DMS79 (cell line): ENCODE data around the gene CDC42EP1.
"Not testable (repeated sequence)": the region's sequence is repeated elsewhere in the genome, so short reads cannot be mapped to it uniquely, and the experiment has no call there.

ENCODE experiments used
- DNase-seq: peaks from one replicate; lab custom pipeline; 2025; lab: John Stamatoyannopoulos, UW

CDC42EP1 gene

DNA sequence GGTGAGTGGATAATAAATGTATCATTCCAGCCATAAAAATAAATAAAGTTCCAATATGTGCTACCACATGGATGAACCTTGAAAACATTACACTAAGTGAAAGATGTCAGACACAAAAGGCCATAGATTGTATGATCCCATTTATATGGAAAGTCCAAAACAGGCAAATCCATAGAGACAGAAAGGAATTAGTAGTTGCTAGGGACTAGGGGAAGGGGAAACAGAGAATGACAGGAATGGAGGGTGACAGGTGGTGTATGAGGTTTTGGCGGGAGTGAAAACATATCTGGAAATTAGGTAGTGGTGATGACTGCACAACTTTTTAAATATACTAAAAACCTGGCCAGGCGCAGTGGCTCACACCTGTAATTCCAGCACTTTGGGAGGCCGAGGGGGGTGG lies 25.8 kb upstream of the CDC42EP1 start:
- no peak for DNase-seq

DNA sequence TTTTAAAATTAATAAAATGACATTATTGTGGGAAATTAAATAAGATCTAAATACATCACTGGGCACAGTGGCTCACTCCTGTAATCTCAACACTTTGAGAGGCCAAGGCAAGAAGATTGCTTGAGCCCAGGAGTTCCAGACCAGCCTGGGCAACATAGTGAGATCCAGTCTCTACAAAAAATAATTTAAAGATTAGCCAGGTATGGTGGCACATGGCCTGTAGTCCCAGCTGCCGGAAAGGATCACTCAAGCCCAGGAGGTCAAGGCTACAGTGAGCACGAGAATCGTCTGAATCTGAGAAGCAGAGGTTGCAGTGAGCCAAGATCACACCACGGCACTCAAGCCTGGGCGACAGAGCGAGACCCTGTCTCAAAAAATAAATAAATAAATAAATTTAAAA lies 25.1 kb upstream of the CDC42EP1 start:
- DNase-seq, result no peak

DNA sequence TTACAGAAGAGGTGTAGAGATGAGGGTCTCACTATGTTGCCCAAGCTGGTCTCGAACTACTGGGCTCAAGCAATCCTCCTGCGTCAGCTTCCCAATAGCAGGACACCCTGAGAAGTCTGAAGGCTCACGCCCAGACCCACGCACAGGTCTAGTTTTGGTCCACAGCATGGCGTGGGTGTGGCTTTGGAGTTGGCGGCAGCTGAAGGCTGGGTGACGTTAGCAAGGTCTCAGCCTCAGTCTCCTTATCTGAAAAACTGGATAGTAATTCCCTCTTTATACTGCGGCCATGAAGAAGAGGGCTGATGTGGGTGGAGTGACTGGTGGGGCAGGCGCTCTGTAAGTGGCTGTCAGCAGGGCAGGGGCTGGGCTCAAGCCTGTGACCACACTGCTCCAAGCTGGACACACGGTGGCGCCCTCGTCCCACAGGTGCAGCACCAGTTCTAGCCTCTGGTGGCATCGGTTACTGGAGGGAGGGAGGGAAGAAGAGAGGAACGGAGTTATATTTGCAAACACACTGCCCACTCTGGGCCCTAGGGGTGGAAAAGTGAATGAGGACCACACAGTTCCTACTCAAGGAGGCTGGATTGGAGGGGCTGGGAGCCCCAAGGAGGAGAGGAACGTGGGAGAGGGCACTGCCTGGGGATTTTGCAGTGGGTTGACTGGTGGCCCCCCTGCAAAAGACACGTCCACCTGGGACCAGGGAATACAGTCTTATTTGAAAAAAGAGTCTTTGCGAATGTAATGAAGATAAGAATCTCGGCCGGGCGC lies 21.5 kb upstream of the CDC42EP1 start:
- DNase-seq, result peak; percentile 10

DNA sequence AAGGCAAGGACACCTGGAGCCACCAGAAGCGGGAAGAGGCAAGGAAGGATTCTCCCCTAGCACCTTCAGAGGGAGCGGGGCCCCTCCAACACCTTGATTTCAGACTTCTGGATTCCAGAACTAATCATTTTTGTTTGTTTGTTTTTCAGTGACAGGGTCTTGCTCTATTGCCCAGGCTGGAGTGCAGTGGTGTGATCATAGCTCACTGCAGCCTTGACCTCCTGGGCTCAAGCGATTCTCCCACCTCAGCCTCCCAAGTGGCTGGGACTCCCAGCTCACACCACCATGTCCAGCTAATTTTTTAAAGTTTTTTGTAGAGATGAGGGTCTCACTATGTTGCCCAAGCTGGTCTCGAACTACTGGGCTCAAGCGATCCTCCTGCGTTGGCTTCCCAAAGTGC lies 20.5 kb upstream of the CDC42EP1 start:
- not testable (repeated sequence) for DNase-seq

DNA sequence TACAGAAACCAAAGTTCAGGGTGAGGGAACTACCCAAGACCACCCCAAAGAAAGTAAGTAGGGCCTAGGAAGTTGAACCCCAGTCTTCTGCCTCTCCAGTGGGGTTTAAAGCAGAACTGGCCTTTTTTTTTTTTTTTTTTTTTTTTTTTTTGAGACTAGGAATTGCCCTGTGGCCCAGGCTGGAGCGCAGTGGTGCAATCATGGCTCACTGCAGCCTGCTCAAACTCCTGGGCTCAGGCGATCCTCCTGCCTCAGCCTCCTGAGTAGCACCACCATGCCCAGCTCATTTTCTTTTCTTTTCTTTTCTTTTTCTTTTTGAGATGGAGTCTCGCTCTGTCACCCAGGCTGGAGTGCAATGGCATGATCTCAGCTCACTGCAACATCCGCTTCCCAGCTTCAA lies 17.9 kb upstream of the CDC42EP1 start:
- DNase-seq, result not testable (repeated sequence)

DNA sequence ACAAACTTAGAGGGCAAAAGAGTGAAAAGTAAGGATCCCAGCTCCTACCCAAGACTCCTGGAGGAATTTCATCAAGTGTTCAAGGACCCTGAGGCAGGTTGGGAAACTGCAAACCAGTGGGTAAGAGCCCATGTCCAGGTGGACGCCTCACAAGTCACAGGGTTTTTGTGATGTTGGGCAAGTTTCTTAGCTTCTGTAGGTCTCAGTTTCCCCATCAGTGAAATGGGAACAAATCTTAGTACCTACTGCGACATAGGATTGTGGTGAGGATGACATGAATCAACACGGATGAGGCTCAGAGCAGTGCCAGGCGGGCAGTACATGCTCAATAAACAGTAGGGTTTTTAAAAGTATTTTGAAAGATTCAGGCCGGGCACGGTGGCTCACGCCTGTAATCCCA lies 17.3 kb upstream of the CDC42EP1 start:
- DNase-seq, result no peak

DNA sequence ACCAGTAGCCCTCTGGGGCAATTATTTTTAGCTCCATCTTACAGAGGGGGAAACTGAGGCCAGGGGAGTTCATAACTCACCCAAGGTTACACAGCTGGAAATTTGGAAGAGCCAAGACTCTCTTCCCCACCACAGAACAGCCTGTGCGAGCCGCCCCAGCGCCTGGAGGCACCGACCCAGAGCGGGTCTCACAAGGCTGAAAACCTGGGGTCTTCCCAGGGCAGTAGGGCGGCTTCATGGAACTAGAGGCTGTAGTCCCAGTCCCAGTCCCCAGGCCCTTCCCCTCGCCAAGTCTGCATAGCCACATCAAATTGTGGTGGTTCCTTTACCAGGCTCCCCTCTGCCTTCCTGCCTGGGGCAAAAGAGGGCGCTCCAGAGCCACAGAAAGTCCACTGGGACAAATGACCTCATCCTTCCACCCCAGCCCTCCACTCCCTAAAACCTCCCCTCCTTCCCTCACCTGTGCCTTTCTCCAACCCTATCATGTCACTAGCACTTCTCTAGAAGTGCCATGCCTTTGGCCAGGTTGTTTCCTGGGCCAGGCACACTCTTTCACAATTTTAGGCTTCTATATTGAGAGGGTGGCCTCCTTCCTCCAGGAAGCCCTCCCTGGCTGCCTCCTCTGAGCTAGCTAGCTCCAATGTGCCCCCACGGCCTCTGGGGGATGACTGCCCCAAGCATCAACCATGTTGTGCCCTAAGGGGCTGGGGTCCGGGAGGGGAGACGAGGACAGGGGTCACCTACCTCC lies 15.2 kb upstream of the CDC42EP1 start:
- no peak for DNase-seq

DNA sequence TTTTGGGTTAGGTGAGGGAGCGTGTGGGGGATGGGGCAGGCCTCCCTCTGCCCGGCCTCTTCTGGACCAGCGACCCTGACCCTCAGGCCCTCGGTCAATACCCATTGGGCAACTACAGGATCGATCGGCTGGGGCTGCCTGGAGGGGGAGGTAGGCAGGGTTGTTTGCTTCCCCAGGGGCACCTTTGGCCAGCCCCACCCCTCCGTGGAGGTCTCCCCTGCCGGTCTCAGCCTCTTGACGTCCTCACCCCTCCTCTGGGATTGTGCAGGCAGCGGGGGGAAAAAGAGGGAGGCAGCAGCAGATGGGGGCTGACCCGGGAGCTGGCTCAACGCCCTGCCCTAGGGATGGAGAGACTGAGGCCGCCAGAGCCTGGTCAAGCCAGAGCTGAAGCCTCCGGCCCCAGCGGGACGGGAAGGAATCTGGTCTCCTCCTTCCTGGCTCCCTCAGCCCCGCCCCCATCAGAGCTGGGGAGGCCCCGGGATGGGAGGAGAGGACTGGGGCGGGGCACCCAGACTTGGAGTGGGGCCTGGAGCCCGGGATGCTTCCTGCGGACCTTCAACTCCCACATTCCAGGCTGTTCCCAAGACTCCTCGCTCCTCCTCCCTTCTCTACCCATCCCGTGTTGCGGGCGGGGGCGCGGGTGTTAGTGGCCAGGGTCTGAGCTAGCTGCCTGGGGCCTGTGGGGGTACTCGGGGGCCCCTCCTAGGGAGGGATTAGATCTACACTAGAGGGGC lies 14.4 kb upstream of the CDC42EP1 start:
- no peak for DNase-seq

DNA sequence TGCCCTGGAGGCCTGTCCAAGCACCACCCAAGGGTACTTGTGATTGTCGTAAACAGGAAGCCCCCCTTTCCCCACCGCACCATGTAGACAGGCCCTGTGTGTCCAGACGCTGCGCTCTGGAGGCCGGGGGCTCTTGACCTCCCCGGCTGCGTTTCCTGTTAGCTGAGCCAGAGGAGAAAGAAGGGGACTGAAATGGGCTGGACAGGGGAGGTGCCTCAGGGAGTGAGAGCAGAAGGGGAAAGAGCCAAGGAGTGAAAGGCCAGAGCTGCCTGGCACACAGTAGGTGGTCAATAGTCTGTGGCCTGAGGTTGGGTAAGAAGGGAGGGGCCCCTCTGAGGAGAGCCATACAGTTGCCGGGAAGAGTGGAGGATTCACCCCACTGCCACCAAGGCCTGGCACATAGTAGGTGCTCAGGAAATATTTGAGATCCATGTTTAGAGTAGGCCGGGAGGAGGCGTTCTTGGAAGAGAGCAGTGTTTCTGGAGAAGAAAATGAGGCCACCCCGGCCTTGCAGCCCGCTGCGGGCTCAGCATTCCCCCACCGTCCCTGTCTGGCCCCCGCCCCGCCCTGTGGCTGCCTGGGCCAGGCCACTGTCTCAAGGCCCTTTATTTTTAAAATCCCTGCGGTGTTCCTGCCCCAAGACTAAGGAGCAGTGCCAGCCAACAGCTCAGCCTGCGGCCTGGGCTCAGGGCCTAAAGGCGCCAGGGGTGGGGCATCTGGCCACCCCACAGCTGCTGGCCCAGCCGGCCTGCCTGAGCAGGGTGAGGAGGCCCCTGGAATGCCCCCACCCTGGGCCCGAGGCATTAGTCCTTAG lies 13.6 kb upstream of the CDC42EP1 start:
- no peak for DNase-seq

DNA sequence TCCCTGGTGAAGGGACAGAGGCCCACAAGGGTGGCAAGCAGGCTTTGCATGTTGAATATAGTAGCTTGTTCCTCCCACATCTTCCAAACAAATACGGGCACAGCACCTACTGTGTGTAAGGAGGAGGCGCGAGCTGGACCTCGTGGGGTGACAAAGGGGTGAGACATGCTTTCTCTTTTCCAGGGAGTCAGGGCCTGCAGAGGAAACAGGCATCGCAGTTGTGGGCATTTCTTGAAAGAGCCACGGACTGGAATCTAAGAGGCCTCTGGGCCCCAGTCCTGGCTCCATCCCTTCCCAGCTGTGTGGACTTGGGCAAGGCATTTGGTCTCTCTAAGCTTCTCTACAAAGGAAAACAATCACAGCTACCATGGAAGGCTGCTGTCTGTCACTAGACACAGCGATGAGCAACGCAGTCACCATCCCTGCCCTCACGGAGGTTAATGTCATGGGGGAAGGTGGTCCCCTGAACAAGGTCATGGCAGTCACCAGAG lies 13.0 kb upstream of the CDC42EP1 start:
- no peak for DNase-seq

DNA sequence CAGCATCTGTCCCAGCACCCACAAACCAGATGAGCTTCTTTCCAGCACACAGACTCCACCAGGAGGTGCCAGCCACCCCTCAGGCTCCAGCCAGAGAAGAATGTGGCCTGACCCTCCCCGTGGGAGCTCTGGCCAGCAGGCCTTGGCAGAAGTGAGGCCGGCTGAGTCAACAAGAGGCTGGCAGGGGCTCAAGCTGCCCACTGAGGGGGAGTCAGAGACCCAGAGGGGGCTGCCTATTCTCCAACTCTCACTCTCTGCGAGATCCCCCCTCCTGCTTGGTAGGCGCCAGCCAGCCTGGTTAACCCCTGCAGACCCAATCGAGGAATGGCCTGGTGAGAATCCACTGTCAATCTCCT lies 10.6 kb upstream of the CDC42EP1 start:
- DNase-seq, result no peak

DNA sequence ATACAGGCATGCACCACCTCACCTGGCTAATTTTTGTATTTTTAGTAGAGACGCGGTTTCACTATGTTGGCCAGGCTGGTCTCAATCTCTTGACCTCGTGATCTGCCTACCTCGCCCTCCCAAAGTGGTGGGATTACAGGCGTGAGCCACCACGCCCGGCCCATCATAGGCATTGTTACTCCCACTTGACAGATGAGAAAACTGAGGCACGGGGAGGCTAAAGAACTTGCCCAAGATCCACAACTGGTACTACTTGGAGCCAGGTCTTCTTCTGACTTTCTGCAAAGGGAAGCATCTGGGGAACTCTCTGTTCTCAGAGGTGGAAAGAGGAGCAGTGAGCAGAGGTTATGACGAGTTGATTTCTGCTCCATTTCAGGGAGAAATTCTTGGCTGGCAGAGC lies 9.4 kb upstream of the CDC42EP1 start:
- not testable (repeated sequence) for DNase-seq

DNA sequence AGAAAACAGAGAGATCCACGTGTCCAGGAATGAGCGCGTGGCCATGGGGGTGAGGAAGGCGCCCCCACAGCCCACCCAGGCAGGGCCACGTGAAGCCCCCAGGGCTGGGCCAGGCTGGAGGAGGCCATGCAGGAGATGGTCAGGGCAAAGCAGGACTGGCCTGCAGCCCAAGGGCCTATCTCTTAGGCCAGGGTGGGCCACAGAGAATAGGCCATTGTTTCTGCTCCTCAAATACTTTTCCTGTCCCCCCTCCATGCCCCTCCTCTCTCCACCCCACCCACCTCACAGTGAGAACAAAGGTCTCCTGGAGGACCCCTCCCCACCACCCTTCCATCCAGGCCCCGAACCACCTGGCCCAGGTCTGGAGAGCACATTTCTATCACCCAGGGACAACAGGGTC lies 8.3 kb upstream of the CDC42EP1 start:
- DNase-seq, result no peak

DNA sequence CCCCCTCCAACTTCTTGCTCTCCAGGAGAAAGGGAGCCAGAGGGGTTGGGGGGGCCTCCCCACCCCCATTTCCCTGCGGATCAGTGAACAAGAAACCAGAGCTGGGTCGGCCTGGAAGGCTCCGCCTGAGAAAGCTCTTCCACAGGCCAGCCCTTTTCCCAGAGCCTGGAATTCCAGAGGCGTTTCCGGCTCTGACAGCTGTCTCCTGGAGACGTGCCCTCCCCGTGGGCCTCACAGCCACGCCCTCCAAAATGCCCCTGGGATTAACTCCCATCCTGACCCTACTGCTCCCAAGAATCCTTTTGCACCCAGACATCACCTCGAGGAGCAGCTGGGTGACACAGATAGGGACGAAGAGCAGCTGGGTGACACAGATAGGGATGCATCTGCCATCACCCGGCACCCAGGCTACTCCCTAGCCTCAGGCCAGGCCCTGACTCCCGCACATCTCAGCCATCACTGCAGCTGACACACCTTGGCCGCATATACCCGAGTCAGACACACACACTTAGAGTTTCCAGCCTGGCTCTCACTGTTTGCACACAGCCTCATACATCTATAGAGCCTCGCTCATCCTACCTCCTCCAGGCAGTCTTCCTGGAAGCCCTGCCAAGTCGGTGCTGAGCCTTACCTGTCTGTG lies 7.6 kb upstream of the CDC42EP1 start:
- no peak for DNase-seq

DNA sequence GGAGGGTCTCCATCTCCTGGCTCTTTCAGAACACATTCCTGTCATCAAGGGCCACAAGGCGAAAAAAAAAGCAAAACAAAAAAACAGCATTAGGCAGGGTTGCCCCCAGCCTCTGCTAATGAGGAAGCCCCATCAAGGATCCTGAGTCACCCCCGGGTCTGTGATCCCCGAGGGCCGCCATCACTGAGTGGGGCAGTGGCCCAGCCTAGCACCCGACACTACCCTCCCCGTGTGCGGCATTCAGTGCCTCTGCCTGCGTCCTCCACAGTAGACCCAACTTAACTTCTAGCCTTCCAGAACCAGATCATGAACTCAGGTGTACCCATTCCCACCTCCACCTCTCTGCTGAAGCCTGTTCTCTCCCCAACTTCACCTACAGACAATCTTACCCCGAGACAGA lies 6.6 kb upstream of the CDC42EP1 start:
- DNase-seq, result no peak

DNA sequence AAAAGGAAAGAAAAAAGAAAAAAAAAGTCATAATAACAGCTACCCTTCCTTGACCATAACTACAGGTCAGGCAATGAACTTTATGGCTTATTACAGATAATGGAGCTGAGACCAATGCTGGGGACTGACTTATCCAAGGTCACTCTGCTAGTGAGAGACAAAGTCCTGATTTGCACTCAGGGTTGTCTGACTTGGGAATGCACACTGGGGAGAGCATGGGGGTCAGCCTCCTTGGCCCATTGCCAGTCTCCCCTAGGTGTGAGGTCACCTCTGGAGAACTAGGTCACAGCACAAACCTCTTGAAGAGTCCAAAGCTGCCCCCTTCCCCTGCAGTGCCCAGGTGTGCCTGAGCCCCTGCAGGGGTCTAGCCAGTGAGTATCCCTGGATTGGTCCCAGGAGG lies 5.3 kb upstream of the CDC42EP1 start:
- no peak for DNase-seq

DNA sequence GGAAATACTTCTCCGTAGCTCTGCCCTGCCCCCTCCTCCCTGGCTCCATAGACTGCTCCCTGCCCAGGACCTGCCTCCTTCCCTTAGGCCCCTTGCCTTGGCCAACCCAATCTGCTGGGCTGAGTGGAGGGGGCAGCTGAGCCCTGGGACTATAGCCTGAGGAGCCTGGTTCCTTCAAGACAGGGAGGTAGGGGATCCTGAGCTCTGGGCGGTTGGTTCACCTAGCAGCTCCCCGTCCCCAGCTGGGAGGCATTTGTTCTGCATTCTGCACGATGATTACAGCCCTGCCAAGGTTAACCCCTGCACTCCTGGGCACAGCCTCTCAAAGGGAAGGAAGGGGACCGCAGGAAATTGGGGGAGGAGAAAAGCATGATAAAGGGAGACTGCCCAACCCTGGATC lies 3.6 kb upstream of the CDC42EP1 start:
- no peak for DNase-seq

DNA sequence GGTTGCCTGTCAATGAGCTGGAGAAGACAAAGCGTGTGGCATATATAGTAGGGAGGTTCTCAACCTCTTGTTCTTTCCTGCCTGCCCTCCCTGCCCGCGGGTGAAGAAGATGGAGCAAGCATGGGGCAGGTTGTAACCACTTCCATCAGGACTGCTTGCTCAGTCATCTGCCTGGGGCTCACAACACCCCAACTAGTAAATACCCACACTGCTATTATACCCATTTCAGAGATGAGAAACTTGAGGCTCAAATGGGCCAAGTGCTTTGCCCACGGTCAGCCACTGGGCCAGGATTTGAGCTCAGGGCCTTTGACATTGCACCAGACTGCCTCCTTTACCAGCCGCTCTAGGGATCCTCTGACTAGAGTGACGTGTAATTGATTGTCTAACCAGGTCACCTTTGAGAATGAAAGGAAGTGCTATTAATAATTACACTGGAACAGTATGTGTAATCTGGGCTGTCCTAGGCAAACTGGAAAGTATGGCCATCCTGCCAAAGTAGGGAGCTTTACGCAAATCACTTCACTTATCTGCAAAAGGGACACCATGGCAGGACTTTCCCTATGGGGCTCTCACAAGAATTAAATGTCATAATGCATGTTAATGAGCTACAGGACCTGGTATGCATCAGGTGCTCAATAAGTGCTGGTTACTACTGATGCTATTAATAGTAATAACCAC lies 2.8 kb upstream of the CDC42EP1 start:
- no peak for DNase-seq

DNA sequence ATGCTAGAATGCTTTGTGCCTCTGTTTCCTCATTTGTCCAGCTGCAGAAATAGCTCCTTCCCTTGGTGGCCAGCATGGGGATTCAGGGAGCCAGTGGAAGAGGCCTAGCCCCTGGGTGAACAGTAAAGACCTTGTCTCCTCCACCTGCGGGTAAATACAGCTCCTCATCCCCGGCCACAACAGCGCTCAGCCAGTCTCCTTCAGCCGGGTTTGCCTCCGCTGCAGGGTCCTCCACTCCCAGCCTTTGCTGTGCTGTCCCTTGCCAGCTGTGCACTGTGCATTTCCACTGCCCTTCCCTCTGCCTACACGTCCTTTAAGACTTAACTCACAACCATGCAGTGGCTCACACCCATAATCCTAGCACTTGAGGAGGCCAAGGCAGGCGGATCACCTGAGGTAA lies 1.5 kb upstream of the CDC42EP1 start:
- DNase-seq, result no peak

DNA sequence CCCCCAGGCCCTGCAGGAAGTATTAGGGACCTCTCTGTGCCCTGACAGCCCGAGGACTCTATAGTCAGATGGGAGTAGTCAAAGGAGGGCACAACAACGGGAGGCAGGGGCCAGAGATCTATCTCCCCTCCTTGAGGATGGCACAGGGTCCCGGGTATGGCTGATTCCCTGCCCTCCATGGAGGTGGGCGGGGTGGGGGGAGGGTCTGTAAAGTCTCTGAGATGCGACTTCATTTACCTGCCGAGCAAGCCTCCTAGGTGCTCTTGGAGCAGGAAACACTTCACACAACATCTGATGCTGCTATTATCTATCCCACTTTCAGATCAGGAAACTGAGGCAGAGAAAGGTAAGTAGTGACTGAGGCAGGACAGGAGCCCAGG lies 769 bp upstream of the CDC42EP1 start:
- DNase-seq, result no peak

DNA sequence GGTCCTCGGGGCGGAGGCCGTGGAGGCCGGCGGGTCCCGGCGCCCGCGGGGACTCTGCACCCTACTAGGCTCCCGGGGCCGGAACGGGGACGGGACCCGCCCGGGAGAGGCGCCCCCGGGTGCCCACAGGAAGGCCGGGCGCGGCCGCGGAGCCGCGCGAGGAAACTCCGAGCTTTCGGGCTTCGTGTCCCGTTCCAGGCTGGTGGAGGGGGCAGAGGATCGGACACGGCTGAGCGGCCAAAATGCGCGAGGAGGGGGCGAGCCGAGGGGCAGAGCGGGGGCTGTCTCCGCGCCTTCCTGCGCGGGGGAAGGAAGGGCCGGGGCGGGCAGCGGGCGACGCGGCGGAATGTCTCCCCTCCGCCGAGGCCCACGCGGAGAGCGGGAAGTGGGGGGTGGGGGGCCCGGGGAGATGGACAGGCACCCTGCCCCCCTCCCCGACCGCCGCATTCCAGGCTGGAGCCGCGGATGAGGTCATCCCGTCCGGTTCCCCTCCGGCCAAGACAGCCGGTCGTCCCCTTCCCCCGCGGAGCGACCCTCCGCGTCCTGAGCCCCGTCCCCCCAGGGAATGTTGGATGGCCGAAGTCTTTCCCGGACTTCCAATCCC lies 430 bp downstream of the CDC42EP1 start:
- DNase-seq, result no peak
